ENCODE data around the gene TRIM24.

DNA sequence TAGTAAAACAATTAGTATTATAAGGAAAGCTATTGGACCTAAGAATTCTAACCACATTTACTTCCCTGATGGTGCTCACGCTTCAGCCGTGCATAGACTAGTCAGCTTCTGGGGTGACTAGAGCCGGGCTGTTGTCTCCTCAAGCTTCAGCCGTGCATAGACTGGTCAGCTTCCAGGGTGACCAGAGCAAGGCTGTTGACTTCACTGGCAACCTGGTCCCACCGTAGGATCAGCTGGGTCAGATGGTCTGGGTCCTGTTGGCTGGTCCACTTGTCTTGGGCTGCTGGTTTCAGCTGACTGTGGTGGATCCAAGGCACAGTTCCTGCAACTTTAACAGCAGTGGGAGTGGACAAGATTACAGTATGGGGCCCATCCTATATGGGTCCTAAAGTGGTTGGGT lies 99.4 kb downstream of the TRIM24 start:
- TF ChIP-seq, protein P1, sequence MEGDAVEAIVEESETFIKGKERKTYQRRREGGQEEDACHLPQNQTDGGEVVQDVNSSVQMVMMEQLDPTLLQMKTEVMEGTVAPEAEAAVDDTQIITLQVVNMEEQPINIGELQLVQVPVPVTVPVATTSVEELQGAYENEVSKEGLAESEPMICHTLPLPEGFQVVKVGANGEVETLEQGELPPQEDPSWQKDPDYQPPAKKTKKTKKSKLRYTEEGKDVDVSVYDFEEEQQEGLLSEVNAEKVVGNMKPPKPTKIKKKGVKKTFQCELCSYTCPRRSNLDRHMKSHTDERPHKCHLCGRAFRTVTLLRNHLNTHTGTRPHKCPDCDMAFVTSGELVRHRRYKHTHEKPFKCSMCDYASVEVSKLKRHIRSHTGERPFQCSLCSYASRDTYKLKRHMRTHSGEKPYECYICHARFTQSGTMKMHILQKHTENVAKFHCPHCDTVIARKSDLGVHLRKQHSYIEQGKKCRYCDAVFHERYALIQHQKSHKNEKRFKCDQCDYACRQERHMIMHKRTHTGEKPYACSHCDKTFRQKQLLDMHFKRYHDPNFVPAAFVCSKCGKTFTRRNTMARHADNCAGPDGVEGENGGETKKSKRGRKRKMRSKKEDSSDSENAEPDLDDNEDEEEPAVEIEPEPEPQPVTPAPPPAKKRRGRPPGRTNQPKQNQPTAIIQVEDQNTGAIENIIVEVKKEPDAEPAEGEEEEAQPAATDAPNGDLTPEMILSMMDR (IDR thresholded peaks at IDR 0.05; ENCODE audit: low read length), result no peak
- no peak for TF ChIP-seq EZH2 (optimal IDR thresholded peaks at IDR 0.05; ENCODE audit: low read depth, low read length)

Data from MM.1S (cell line).